ENCODE measurements around the gene RBP2. TPM values are rescaled to one million over a fixed set of nuclear protein-coding genes. Genes with fewer than 3 reads are reported as not detected.
A peak's percentile ranks its signal among the peaks of the same experiment; 100 is the strongest.

RBP2 gene
- not detected for total RNA-seq

DNA sequence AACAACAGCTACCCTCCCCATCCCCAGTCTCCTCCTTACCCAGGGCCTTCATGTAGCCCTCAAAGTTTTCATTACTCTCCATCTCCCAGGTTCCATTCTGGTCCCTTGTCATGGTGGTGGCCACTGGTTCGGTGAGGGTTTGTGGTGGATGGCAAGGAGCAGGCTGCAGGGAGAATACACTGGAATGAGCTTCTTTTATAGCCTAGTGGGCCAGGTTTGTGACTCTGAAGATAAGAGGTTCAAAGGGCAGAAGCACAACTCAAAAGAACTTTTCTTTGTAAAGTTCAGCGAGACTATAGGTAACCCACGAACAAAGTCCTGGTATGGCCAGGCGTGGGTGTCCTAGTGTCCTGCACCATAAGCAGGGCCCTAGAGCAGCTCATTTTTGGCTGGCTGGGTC is at the start of gene RBP2:
TSS of gene RBP2 (minus strand) at position 169 of the 400 bp plus-strand sequence. CDS start at position 112, 57 bp downstream.
- H3K9me3 Mint-ChIP-seq = no peaks in the 10 kb centered on the region

GRCh38 chr3:139524841-139525636 is 48.7 kb upstream of the RBP2 start:
- no peak overlapping the region for H3K27ac Mint-ChIP-seq
- no peak overlapping the region for H3K4me3 Mint-ChIP-seq
- no peaks in the 10 kb centered on the region for H3K9me3 Mint-ChIP-seq
- ATAC-seq = no peak
- no peaks in the 10 kb centered on the region for H3K36me3 Mint-ChIP-seq
- H3K27me3 Mint-ChIP-seq = peaks cover 0 to 4% of the 10 kb centered on the region in 2 donors
- no peak for DNase-seq (ENCODE audit: low spot score)
- no peaks in the 10 kb centered on the region for H3K4me1 Mint-ChIP-seq (ENCODE audit: low read depth in 2 of 2)

More for the DNA sequence above, at the start of gene RBP2:
- H3K27ac Mint-ChIP-seq = no peak within 1 kb of the TSS
- no peak for DNase-seq (ENCODE audit: low spot score)
- ATAC-seq = no peak
- no peaks in the 10 kb centered on the region for H3K36me3 Mint-ChIP-seq
- H3K4me1 Mint-ChIP-seq (ENCODE audit: low read depth in 2 of 2) = no peaks in the 10 kb centered on the region
- H3K27me3 Mint-ChIP-seq = no peaks in the 10 kb centered on the region
- no peak within 1 kb of the TSS for H3K4me3 Mint-ChIP-seq

DNA sequence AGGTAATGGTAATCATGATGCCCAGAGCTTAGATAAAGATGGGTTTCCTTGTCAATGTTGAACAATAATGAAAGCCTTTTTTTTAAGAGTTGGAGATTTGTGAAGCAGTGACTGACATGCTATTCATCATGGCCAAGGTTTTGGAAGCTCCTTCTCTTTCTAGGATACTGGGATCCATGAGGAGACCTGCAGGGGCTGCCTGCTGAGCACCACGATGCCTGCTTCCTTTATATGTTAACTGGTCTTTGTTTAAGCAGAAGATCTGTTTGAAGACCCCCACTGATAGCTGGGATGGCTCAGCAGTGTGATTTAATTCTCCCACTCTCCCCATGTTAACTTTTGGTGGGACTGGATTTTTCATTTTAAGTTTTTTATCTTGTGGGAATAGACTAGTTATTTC is 47.4 kb upstream of the RBP2 start:
- ATAC-seq = no peak
- H3K36me3 Mint-ChIP-seq = no peaks in the 10 kb centered on the region
- H3K27ac Mint-ChIP-seq = no peak overlapping the region
- H3K4me3 Mint-ChIP-seq = no peak overlapping the region
- H3K9me3 Mint-ChIP-seq = no peaks in the 10 kb centered on the region
- H3K4me1 Mint-ChIP-seq (ENCODE audit: low read depth in 2 of 2) = no peaks in the 10 kb centered on the region
- no peak for DNase-seq (ENCODE audit: low spot score)
- peaks cover 0 to 6% of the 10 kb centered on the region in 2 donors for H3K27me3 Mint-ChIP-seq

DNA sequence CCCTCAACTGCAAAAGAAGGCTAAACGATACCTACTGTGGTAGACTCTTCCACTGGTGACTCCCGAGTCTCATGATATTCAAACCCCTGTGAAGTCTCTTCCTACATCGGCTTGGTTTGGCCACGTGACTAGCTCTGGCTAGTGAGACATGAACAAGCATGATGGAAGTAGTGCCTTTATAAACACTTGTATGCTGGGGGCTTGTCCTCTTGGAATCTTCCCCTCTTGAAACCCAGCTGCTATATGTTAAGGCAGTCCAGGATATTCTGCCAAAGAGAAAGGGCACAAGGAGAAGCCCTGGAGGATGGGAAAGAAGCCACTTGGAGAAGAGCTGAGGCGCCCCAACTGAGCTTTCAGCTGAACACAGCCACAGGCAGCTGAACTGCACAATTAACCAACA is 46.9 kb upstream of the RBP2 start:
- peaks cover 0 to 6% of the 10 kb centered on the region in 2 donors for H3K27me3 Mint-ChIP-seq
- H3K9me3 Mint-ChIP-seq = no peaks in the 10 kb centered on the region
- H3K27ac Mint-ChIP-seq = no peak overlapping the region
- H3K36me3 Mint-ChIP-seq = no peaks in the 10 kb centered on the region
- DNase-seq (ENCODE audit: low spot score) (no peak), ATAC-seq (peak in 1 of 2 donors; percentile 34)
- no peaks in the 10 kb centered on the region for H3K4me1 Mint-ChIP-seq (ENCODE audit: low read depth in 2 of 2)
- no peak overlapping the region for H3K4me3 Mint-ChIP-seq

DNA sequence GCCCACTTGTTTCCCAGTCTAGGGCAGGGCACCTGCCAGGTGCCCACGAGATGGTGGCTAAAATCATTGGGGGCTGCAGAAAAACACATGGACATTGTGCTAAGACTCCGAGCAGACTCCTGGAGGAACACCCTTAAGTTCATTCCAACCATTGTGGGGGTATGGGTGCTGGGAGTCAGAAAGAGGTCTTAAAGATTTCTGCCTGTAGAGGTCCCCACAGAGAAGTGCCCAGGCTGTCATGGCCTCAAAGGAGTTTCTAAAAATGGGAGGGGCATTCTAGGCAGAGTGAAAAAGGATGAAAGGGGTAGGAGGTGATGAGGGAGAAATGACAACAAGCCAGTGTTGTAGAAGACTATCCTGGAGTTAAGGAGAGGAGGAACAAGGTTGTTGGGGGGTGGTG is 46.1 kb upstream of the RBP2 start:
- no peak for DNase-seq (ENCODE audit: low spot score)
- no peaks in the 10 kb centered on the region for H3K4me1 Mint-ChIP-seq (ENCODE audit: low read depth in 2 of 2)
- H3K27ac Mint-ChIP-seq = no peak overlapping the region
- peaks cover 0 to 6% of the 10 kb centered on the region in 2 donors for H3K27me3 Mint-ChIP-seq
- ATAC-seq = no peak
- H3K36me3 Mint-ChIP-seq = no peaks in the 10 kb centered on the region
- H3K9me3 Mint-ChIP-seq = no peaks in the 10 kb centered on the region
- no peak overlapping the region for H3K4me3 Mint-ChIP-seq

DNA sequence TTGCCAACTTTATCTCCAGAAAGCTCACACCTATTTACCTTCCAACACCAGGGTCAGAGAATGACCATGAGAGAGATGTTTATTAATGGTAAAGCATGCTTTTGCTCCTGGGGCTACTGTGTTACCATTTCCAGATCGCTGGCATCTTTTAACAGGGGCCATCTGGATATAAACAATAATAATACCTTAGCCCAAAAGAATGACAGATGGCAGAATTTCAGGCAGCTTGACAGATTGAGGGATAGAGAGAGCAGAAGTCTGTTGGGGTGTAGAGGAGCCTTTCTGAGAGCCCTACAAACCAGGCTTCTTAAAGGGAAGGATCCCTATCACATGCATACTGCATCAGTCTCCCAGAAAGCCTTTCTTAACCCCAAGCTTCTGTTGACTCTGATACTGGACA is 45.5 kb upstream of the RBP2 start:
- ATAC-seq (no peak), DNase-seq (ENCODE audit: low spot score) (no peak)
- H3K4me3 Mint-ChIP-seq = no peak overlapping the region
- H3K4me1 Mint-ChIP-seq (ENCODE audit: low read depth in 2 of 2) = no peaks in the 10 kb centered on the region
- H3K9me3 Mint-ChIP-seq = no peaks in the 10 kb centered on the region
- H3K36me3 Mint-ChIP-seq = no peaks in the 10 kb centered on the region
- no peak overlapping the region for H3K27ac Mint-ChIP-seq
- H3K27me3 Mint-ChIP-seq = peaks cover 0 to 5% of the 10 kb centered on the region in 2 donors

- H3K27ac Mint-ChIP-seq = no peak overlapping the region
- no peak for DNase-seq (ENCODE audit: low spot score)
- H3K9me3 Mint-ChIP-seq = no peaks in the 10 kb centered on the region
- peaks cover 0 to 2% of the 10 kb centered on the region in 2 donors for H3K27me3 Mint-ChIP-seq
- no peaks in the 10 kb centered on the region for H3K4me1 Mint-ChIP-seq (ENCODE audit: low read depth in 2 of 2)
- H3K36me3 Mint-ChIP-seq = no peaks in the 10 kb centered on the region
- no peak for ATAC-seq
- H3K4me3 Mint-ChIP-seq = no peak overlapping the region
Measured at GRCh38 chr3:139521144-139521543, 44.8 kb upstream of the RBP2 start.

DNA sequence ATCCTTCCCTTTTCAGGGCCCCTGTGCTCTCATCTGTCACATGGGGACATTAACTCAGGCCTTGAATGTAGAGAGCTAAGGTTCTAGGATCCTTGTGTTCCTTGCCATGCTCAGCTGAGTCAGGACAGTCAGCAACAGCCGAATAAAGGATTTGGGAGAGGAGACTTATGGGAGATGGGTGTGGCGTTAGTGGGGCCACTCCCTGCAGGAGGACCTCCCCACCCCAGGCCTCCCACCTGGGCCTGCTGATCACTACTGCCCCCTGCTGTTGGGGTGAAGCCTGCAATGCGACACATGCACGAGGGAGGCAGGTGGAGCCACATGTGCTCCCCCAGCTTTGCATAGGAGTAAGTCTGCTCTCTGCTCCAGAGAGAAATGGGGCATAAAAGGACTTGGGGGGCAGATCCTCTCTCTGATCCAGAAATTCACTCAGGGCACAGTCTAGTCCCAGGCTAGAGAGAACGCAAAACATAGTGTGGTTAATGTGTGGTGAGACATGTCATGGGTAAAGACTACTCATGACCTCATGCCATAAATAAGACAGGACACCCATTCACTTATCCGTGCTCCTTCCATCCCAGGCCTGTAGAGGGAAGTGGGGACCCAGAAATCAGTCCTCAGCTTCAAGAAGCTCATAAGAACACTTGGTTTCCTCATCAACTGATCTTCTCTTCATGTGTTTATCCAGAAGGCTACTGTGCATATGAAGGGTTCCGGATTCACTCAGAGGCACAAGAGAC is 43.9 kb upstream of the RBP2 start:
- Mint-ChIP-seq H3K4me1 (ENCODE audit: low read depth in 2 of 2) (no peaks in the 10 kb centered on the region), H3K27ac (no peak overlapping the region), H3K9me3 (no peaks in the 10 kb centered on the region), H3K27me3 (peaks cover 0 to 2% of the 10 kb centered on the region in 2 donors), H3K4me3 (no peak overlapping the region), H3K36me3 (no peaks in the 10 kb centered on the region)
- ATAC-seq (peak in 1 of 2 donors; percentile 34), DNase-seq (ENCODE audit: low spot score) (no peak)

DNA sequence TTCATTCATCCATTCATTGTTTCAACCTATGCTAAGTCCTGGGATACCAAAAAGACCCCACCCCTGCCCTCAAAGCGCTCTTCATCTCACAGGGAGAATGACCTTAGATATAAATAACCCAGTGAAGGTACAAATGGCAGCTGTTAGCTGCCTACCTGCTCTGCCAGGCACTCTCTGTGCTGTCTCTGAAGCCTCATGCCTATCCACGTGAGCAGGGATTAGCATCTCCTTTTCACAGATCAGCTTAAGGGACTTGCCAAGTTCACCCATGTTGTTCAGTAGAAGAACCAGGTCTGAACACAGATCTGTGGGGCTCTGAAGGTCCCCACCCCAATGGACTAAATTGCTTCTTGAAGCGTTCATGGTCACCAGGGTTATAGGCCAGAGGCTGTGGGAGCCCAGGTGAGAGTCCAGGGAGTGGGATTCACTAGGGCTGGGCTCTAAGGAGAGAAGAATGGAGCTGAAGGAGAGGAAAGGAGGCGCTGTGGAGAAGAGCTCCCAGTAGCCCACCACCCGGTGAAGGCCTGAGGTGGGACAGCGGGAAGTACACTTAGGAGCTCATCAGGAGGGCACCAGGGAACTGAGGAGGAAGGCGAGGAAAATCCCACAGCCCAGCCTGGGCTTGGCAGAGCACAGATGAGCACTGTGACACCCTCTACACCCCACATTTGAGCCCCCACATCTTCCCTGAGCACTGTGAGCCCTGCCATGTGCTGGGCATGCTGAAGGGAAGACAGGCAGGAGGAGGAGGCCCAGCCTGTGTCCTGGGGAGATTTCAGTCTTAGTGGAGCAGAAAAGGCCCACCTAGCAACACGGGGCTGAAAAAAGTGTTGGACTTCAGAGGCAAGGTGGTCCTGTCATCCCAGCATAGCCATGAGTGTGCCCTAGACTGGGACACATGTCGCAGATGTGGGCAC is 42.9 kb upstream of the RBP2 start:
- H3K27me3 Mint-ChIP-seq = peaks cover 0 to 2% of the 10 kb centered on the region in 2 donors
- DNase-seq (ENCODE audit: low spot score) = no peak
- no peaks in the 10 kb centered on the region for H3K4me1 Mint-ChIP-seq (ENCODE audit: low read depth in 2 of 2)
- H3K36me3 Mint-ChIP-seq = no peaks in the 10 kb centered on the region
- no peak overlapping the region for H3K27ac Mint-ChIP-seq
- H3K4me3 Mint-ChIP-seq = no peak overlapping the region
- no peaks in the 10 kb centered on the region for H3K9me3 Mint-ChIP-seq
- peak; percentile 7 to 25 for ATAC-seq

GRCh38 chr3:139518306-139518705 is 42.0 kb upstream of the RBP2 start:
- H3K27ac Mint-ChIP-seq = no peak overlapping the region
- no peak overlapping the region for H3K4me3 Mint-ChIP-seq

GRCh38 chr3:139517321-139518065 is 41.2 kb upstream of the RBP2 start:
- H3K27ac Mint-ChIP-seq = no peak overlapping the region
- no peak overlapping the region for H3K4me3 Mint-ChIP-seq
- H3K27me3 Mint-ChIP-seq = peaks cover 0 to 2% of the 10 kb centered on the region in 2 donors
- no peak for DNase-seq (ENCODE audit: low spot score)
- no peaks in the 10 kb centered on the region for H3K4me1 Mint-ChIP-seq (ENCODE audit: low read depth in 2 of 2)
- no peaks in the 10 kb centered on the region for H3K9me3 Mint-ChIP-seq
- H3K36me3 Mint-ChIP-seq = no peaks in the 10 kb centered on the region
- no peak for ATAC-seq

More at GRCh38 chr3:139518306-139518705, 42.0 kb upstream of the RBP2 start:
- DNase-seq (ENCODE audit: low spot score) (no peak), ATAC-seq (no peak)
- H3K4me1 Mint-ChIP-seq (ENCODE audit: low read depth in 2 of 2) = no peaks in the 10 kb centered on the region
- H3K36me3 Mint-ChIP-seq = no peaks in the 10 kb centered on the region
- no peaks in the 10 kb centered on the region for H3K9me3 Mint-ChIP-seq
- H3K27me3 Mint-ChIP-seq = peaks cover 0 to 2% of the 10 kb centered on the region in 2 donors

DNA sequence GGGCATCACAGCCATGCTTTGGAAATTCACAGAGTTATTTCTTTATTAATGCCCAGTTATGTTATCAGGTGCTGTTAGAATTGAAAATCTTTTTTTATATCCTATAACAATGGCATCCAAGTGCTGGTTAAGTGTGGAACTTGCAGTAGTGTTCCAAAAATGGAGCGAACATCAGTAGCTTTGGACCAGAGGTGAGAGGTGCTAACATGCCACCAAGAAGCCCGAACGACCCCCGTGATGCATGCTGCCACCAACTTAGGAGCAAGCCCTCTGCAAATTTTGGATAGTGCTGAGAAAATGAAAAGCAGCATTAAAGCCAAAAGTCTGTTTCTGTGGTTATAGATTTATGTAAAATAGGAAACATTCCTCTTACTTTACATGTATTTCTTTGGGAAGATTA is 38.4 kb upstream of the RBP2 start:
- no peaks in the 10 kb centered on the region for H3K4me1 Mint-ChIP-seq (ENCODE audit: low read depth in 2 of 2)
- peaks cover 0 to 6% of the 10 kb centered on the region in 2 donors for H3K27me3 Mint-ChIP-seq
- DNase-seq (ENCODE audit: low spot score) (no peak), ATAC-seq (no peak)
- no peaks in the 10 kb centered on the region for H3K36me3 Mint-ChIP-seq
- H3K9me3 Mint-ChIP-seq = no peaks in the 10 kb centered on the region
- H3K4me3 Mint-ChIP-seq = no peak overlapping the region
- no peak overlapping the region for H3K27ac Mint-ChIP-seq

DNA sequence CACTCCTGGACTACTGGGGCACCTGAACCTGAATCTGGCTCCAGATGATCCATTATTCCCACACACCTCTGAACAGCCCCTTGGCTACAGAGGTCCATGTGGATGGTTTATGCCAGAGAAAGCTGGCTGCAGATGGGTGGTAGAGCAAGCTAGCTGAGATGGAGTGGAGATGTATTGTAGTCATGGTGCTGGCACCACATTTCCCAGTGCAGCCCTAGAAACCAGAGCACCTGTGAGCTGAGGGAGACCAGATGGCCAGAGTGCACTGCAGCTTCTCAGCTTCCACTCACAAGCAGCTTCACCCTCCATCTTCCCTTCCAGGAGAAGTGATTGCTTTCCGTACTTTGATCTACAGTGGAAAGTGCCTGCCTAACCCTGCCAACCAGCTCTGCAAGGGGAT is 33.3 kb upstream of the RBP2 start:
- Mint-ChIP-seq H3K4me1 (ENCODE audit: low read depth in 2 of 2) (no peaks in the 10 kb centered on the region), H3K4me3 (no peak overlapping the region), H3K9me3 (no peaks in the 10 kb centered on the region), H3K36me3 (no peaks in the 10 kb centered on the region), H3K27me3 (peaks cover 8 to 9% of the 10 kb centered on the region in 2 donors), H3K27ac (no peak overlapping the region)
- DNase-seq (ENCODE audit: low spot score) (no peak), ATAC-seq (no peak)

Measured in natural killer cell treated with Interleukin-12 subunit alpha and Interleukin-12 subunit beta and Interleukin-15 and Interleukin-18, amount 100 ng/mL, for 72 hours (primary cell).